HUES6 (cell line): ENCODE measurements around the gene RUSF1.
A peak's percentile ranks its signal among the peaks of the same experiment; 100 is the strongest.
"Not testable (repeated sequence)": the region's sequence is repeated elsewhere in the genome, so short reads cannot be mapped to it uniquely, and the experiment has no call there.

Experiments used
- H3K27ac ChIP-seq: 2 replicates; pipeline ENCODE4 v1.7.0; 2013; ENCODE audit warnings: low read depth, mild to moderate bottlenecking, low read length, inconsistent platforms
- H3K27me3 ChIP-seq: 2 replicates; pipeline ENCODE4 v1.6.1; 2013; ENCODE audit warnings: low read length; ENCODE audit not compliant: control insufficient read depth, insufficient read depth
- H3K36me3 ChIP-seq: 2 replicates; pipeline ENCODE4 v1.6.1; 2013; ENCODE audit warnings: low read length; ENCODE audit not compliant: control insufficient read depth, insufficient read depth
- H3K4me1 ChIP-seq: 2 replicates; pipeline ENCODE4 v1.6.1; 2013; ENCODE audit warnings: low read length; ENCODE audit not compliant: control insufficient read depth, insufficient read depth
- H3K4me3 ChIP-seq: 2 replicates; pipeline ENCODE4 v1.5.1; 2013; ENCODE audit warnings: low read depth, low read length
- H3K9ac ChIP-seq: one replicate; pipeline ENCODE4 v1.6.1; 2013; ENCODE audit warnings: mild to moderate bottlenecking, low read length
- H3K9me3 ChIP-seq: 2 replicates; pipeline ENCODE4 v1.6.1; 2013; ENCODE audit warnings: low read depth, low read length; ENCODE audit not compliant: control insufficient read depth, insufficient read depth

Gene RUSF1

GRCh38 chr16:31513884-31514283 lies 5.7 kb upstream of the RUSF1 start:
- H3K4me1 ChIP-seq: peaks cover 4% of the 10 kb centered on the region
- H3K4me3 ChIP-seq: no peak overlapping the region
- H3K27ac ChIP-seq: no peak overlapping the region
- no peaks in the 10 kb centered on the region for H3K27me3 ChIP-seq
- H3K36me3 ChIP-seq: no peaks in the 10 kb centered on the region
- H3K9ac ChIP-seq: no peak overlapping the region
- peaks cover 11% of the 10 kb centered on the region for H3K9me3 ChIP-seq

DNA sequence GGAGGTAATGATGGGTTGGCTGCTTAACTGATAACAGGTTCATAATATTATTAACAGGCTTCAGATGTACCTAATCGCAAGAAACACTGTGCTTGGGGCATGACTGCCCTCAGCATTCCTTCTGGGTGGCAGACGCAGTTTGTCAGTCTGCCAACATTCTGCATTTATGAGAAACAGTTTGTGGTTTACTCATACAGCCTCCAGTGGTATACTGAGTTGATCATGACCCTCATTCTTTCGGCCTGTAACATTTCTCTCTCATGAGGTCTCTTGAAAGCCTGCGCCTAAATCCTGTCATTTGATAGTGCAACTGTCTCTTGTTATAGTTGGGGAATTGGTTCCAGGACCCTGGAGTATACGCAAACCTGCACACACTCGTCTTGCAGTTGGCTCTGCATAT lies 4.9 kb upstream of the RUSF1 start:
- Histone ChIP-seq H3K27me3 (no peaks in the 10 kb centered on the region), H3K27ac (no peak overlapping the region), H3K9ac (no peak overlapping the region), H3K4me1 (peaks cover 5% of the 10 kb centered on the region), H3K9me3 (peaks cover 11% of the 10 kb centered on the region), H3K36me3 (no peaks in the 10 kb centered on the region), H3K4me3 (no peak overlapping the region)

GRCh38 chr16:31508706-31509195 lies 560 bp upstream of the RUSF1 start:
- Histone ChIP-seq H3K27me3 (no peaks in the 10 kb centered on the region), H3K9me3 (no peaks in the 10 kb centered on the region; the same call in 1 of the 2 replicates), H3K36me3 (peaks cover 8% of the 10 kb centered on the region; the same call in 1 of the 2 replicates), H3K27ac (peak overlapping the region; percentile 92), H3K4me3 (peak overlapping the region; percentile 79), H3K4me1 (peaks cover 11% of the 10 kb centered on the region), H3K9ac (peak overlapping the region; percentile 89)

GRCh38 chr16:31507617-31507928 lies 618 bp downstream of the RUSF1 start:
- no peaks in the 10 kb centered on the region for H3K27me3 ChIP-seq
- no peaks in the 10 kb centered on the region; the same call in 1 of the 2 replicates for H3K9me3 ChIP-seq
- H3K27ac ChIP-seq: peak overlapping the region; percentile 92
- H3K9ac ChIP-seq: peak overlapping the region; percentile 89
- peaks cover 8% of the 10 kb centered on the region; the same call in 1 of the 2 replicates for H3K36me3 ChIP-seq
- peaks cover 11% of the 10 kb centered on the region for H3K4me1 ChIP-seq
- peak overlapping the region; percentile 79 for H3K4me3 ChIP-seq

- Histone ChIP-seq H3K4me1 (peaks cover 24% of the 10 kb centered on the region), H3K27me3 (no peaks in the 10 kb centered on the region), H3K27ac (no peak overlapping the region), H3K4me3 (no peak overlapping the region), H3K9me3 (no peaks in the 10 kb centered on the region), H3K36me3 (peaks cover 11% of the 10 kb centered on the region; the same call in 1 of the 2 replicates), H3K9ac (no peak overlapping the region)
Observed at GRCh38 chr16:31505483-31505882, 2.7 kb downstream of the RUSF1 start.

DNA sequence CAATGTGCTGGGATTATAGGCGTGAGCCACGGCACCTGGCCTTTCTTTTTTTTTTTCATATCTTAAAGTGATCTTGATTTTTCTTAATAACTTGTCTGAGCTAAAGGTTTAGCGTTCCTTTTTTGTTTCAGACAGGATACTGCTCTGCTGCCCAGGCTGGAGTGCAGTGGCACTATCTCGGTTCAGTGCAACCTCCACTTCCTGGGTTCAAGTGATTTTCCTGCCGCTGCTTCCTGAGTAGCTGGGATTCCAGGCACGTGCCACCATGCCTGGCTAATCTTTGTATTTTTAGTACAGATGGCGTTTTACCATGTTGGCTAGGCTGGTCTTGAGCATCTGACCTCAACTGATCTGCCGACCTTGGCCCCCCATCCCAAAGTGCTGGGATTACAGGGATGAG lies 4.0 kb downstream of the RUSF1 start:
- H3K9ac ChIP-seq: no peak overlapping the region
- no peaks in the 10 kb centered on the region for H3K9me3 ChIP-seq
- peaks cover 23% of the 10 kb centered on the region for H3K36me3 ChIP-seq
- peaks cover 23% of the 10 kb centered on the region for H3K4me1 ChIP-seq
- no peak overlapping the region for H3K27ac ChIP-seq
- no peaks in the 10 kb centered on the region for H3K27me3 ChIP-seq
- no peak overlapping the region for H3K4me3 ChIP-seq

- not testable (repeated sequence) for H3K27ac ChIP-seq, H3K9ac ChIP-seq
- peaks cover 19% of the 10 kb centered on the region for H3K4me1 ChIP-seq
Observed at GRCh38 chr16:31503555-31503954, 4.6 kb downstream of the RUSF1 start.

GRCh38 chr16:31502981-31503380 lies 5.2 kb downstream of the RUSF1 start:
- H3K9ac ChIP-seq: no peak overlapping the region

More at GRCh38 chr16:31503555-31503954, 4.6 kb downstream of the RUSF1 start:
- peaks cover 29% of the 10 kb centered on the region for H3K36me3 ChIP-seq
- not testable (repeated sequence) for H3K4me3 ChIP-seq, H3K9me3 ChIP-seq, H3K27me3 ChIP-seq

GRCh38 chr16:31501966-31502348 lies 6.2 kb downstream of the RUSF1 start:
- H3K4me3 ChIP-seq: no peak overlapping the region
- no peaks in the 10 kb centered on the region for H3K9me3 ChIP-seq
- no peak overlapping the region for H3K27ac ChIP-seq
- H3K4me1 ChIP-seq: peaks cover 14% of the 10 kb centered on the region
- peaks cover 43% of the 10 kb centered on the region for H3K36me3 ChIP-seq
- no peaks in the 10 kb centered on the region for H3K27me3 ChIP-seq
- H3K9ac ChIP-seq: no peak overlapping the region

More at GRCh38 chr16:31502981-31503380, 5.2 kb downstream of the RUSF1 start:
- Histone ChIP-seq H3K36me3 (peaks cover 35% of the 10 kb centered on the region), H3K27me3 (no peaks in the 10 kb centered on the region), H3K9me3 (no peaks in the 10 kb centered on the region), H3K4me1 (peaks cover 19% of the 10 kb centered on the region), H3K27ac (no peak overlapping the region), H3K4me3 (no peak overlapping the region)

DNA sequence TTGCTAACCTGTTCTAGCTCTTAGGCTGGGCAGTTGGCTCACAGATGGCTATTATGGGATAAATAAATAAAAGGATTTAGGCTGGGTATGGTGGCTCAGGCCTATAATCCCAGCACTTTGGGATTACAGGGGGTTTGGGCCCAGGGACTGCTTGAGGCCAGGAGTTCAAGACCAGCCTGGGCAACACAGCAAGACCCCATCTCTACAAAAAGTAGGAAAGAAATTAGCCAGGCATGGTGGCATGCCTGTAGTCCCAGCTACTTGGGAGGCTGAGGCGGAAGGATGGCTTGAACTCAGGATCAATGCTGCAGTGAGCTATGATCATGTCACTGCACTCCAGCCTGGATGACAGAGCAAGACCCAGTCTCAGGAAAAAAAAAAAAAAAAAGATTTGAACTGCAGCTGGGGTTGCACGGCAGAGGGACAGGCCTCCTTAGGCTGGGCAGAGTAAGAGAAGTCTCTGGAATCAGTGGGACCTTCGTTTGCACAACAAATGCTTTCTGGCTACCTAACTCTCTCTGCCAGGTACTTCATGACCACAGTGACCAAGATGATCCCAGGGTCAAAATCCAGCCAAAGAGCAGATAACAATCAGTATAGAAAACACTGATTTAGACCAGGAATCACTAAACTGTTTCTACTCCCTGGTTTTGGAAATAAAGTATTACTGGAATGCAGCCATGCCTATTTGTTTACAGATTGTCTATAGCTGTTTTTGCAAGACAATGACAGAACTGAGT lies 6.8 kb downstream of the RUSF1 start:
- peaks cover 48% of the 10 kb centered on the region for H3K36me3 ChIP-seq
- no peak overlapping the region for H3K27ac ChIP-seq
- no peaks in the 10 kb centered on the region for H3K27me3 ChIP-seq
- H3K4me1 ChIP-seq: peaks cover 13% of the 10 kb centered on the region
- no peak overlapping the region for H3K9ac ChIP-seq
- H3K9me3 ChIP-seq: no peaks in the 10 kb centered on the region
- no peak overlapping the region for H3K4me3 ChIP-seq

- no peak overlapping the region for H3K4me3 ChIP-seq
- no peaks in the 10 kb centered on the region for H3K27me3 ChIP-seq
- H3K27ac ChIP-seq: no peak overlapping the region
- H3K4me1 ChIP-seq: peaks cover 13% of the 10 kb centered on the region
- H3K9ac ChIP-seq: no peak overlapping the region
- H3K36me3 ChIP-seq: peaks cover 47% of the 10 kb centered on the region
- H3K9me3 ChIP-seq: no peaks in the 10 kb centered on the region
Observed at GRCh38 chr16:31499928-31500327, 8.3 kb downstream of the RUSF1 start.
